DMS53 treated with DMSO at 0.1 percent for 48 hours (cell line): ENCODE data around the gene AGA.

ENCODE experiments used
- DNase-seq: peaks from one replicate; lab custom pipeline; 2025; ENCODE audit not compliant: unreplicated experiment; lab: John Stamatoyannopoulos, UW

Gene AGA

GRCh38 chr4:177441803-177442622 lies at the start of gene AGA:
Gene AGA (minus strand): TSS chr4:177442437. CDS start chr4:177442375, 62 bp downstream.
- DNase-seq = peak; percentile 83

GRCh38 chr4:177492022-177492421 lies 49.8 kb upstream of the AGA start:
- DNase-seq = no peak

DNA sequence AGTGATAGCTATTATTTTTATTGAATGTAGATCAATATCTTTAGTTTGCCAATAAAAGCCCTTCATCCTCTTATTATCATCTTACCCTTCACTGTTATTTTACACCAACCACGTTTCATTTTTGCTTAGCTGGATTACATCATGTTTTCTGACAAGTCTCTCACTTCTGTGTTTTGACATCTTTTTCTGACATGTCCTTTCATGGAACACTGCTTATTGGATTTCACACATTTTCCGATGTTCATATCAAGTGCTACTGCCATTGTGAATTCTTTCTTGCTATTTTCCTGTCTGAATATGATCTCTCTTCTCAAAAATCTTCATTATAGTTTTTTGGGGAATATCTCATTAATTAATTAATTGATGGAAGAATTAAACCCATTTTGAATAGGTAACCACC lies 48.5 kb upstream of the AGA start:
- no peak for DNase-seq

GRCh38 chr4:177489471-177490246 lies 47.4 kb upstream of the AGA start:
- DNase-seq = no peak

- no peak for DNase-seq
Measured at GRCh38 chr4:177487977-177488376, 45.7 kb upstream of the AGA start.

DNA sequence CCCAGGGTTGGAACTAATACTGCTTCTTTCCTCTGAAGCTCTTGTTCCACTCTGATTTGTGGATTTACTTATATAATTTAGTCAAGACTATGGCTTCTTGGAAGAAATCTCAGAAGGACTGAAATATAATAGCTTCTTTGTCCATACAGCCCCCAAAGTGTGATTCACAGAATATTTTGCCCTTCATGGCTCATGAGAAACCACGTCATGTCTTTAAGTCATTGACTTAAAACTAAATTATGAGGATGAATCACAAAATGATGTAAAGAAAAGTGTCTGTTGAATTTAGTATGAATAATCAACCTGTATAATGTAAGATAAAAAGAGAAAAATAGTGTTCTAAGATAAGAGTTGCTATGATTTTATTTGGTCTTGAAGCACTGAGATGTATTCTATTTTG lies 43.3 kb upstream of the AGA start:
- DNase-seq = no peak

DNA sequence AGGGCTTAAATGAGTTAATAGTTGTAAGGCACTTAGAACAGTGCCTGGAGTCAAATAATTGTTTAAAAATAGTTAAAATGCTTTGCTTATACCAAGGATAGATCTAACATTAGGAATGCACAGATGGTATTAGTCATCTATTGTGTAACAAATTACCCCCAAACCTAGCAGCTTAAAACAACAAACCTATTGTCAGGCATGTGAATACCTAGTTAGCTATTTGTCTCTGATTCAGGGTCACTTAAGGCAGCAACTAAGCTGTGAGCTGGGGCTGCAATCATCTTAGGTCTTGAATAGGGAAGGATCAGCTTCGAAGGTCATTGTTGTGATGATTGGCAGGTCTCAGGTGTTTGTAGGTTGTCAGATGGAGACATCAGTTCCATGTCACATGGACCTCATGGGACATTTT lies 42.4 kb upstream of the AGA start:
- no peak for DNase-seq

DNA sequence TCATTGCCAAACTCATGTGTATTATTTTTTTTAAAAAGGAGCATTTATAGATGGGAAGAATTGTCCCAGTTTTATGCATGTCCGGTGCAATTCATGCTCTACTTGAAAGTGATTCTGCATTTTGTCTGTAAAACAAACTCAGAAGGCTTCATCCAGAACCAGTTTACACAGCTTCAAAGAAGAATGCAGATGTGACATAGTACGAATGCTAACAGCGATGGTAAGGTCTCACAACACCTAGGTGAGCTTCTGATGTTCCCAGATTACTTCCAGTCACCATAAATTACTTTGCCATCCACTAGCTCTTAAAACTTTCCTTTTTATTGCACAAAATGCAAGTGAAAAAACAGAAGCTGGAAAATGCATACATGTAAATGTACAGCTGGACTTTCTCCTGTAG lies 41.5 kb upstream of the AGA start:
- no peak for DNase-seq

DNA sequence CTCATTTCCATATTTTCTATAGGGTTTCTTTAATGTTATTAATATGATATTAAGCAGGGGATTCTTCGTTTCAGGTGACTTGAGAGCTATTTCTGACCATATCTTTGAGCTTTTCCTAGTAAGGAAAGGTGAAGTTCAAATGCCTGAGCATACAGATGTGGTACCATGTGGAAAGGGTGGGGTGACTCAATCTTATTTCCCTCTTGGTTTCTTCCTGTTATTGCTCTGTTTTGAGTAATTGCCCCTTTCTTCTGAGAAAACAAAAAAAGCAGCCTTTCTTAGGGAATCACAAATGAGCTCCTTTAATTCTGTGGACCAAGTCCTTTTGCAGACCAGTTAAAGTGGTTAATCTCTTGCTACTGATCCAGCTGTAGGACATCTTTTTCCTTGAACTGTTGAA lies 41.0 kb upstream of the AGA start:
- DNase-seq = no peak

DNA sequence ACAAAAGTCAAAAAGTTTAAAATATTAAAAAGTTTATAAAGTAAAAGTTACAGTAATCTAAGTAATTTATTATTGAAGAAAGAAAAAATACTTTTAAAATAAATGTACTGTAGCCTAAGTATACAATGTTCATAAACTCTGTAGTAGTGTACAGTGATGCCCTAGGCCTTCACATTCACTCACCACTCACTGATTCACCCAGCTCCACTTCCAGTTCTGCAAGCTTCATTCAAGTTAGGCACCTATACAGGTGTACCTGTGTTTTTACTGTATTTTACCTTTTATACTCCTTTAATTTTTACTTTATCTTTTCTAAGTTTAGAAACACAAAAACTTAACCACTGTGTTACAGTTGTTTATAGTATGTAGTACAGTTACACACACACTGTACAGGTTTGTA lies 40.1 kb upstream of the AGA start:
- DNase-seq = no peak

GRCh38 chr4:177480795-177481194 lies 38.6 kb upstream of the AGA start:
- DNase-seq = no peak

- no peak for DNase-seq
Measured at GRCh38 chr4:177479063-177479462, 36.8 kb upstream of the AGA start.

GRCh38 chr4:177478496-177478895 lies 36.3 kb upstream of the AGA start:
- DNase-seq = no peak

DNA sequence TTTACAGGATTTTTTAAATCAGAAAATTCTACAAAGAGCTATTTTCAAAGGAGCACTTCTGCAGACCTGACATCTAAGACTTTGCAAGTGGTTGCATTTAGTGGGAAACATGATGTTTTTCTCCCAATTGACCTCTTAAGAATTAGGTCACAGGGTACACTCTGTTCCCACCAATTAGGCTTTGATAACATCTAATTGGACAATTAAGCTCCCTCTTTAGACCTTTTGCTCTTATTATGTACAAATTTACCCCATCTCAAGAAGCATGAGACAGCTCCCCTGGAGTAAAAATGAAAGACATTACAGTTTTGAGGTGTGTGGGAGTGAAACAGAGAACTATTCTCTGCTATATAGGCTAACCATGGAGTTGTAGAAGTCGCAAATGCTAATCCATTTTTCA lies 31.8 kb upstream of the AGA start:
- no peak for DNase-seq

DNA sequence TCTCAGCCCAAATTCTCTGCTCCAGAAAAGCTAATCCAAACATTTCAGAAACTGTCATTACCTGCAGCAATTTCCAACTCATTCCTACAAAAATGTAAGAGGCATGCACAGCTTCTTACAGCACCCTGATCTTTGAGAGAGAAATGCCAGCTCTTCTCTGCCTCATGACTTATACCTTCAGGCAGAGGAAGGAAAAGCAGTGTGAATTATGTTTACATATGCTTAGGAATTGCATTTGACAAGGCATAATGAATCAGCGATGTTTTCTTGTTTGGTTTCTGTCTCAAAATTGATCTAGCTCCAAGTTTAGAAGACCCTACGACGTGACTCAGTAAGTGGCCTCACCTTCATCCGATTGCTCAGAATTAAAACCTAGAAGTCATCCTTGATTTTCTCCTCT lies 21.8 kb upstream of the AGA start:
- no peak for DNase-seq

DNA sequence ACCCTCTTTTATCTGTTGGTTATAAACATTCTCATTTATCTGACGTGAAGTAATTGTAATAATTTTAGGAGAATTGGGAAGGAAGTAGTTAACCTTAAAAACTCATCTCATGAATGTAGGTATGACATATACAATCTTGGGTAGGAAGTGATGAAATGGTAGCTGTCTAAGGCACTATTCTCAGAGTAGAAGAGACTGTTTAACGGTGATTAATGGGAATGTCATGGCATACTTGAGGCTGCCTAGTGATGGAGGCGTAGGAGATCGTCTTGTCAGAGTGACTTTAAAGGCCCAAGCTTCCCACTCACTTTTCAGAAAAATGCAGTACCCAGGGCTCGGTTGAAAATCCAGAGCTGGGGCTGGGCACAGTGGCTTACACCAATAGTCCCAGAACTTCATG lies 19.4 kb upstream of the AGA start:
- DNase-seq = no peak

DNA sequence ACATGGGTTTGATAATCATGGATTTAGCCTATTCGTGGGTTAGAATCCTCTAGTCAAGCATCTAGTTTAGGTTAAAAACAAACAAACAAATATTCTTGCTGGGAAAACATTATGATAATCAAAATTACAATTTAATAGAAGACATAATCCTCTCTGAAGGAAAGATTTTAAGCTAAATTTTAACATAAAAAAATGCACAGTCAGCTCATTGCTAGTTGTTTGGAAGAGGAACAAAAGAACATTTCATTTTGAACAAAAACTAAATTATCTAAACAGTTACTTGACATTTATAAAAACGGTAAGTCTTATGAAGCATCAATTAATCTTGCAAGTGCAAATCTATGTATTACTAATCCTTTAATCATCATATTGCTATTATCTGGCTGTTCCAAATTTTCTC lies 18.2 kb upstream of the AGA start:
- no peak for DNase-seq

GRCh38 chr4:177455561-177455970 lies 13.3 kb upstream of the AGA start:
- DNase-seq = no peak

GRCh38 chr4:177453116-177453515 lies 10.9 kb upstream of the AGA start:
- no peak for DNase-seq

DNA sequence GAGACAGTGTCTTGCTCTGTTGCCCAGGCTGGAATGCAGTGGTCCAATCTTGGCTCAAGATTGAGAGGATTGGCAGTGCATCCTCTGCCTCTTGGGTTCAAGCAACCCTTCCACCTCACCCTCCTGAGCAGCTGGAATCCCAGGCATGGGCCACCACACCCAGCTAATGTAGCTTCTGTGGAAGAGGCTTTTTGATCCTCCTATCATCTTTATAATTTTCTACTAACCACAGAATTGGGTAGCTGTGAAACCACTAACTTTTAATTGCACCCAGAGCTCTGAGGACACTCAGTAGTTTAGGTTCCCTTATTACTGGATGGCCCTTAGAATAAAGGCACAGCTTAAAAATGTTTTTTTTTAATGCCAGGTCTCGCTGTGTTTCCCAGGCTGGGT lies 8.9 kb upstream of the AGA start:
- DNase-seq = no peak

- DNase-seq = no peak
Measured at GRCh38 chr4:177450426-177451107, 8.3 kb upstream of the AGA start.

DNA sequence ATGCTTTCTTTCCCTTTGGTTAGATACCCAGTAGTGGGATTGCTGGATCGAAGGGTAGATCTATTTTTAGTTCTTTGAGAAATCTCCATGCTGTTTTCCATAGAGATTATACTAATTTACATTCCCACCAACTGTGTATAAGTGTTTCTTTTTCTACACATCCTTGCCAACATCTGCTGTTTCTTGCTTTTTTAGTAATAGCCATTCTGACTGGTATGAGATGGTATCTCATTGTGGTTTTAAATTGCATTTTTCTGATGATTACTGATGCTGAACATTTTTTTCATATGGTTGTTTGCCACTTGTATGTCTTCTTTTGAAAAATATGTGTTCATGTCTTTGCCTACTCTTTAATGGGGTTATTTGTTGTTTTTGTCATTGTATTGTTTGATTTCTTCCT lies 6.6 kb upstream of the AGA start:
- no peak for DNase-seq
